Measurements from ENCODE around the gene PEPD. TPM values are rescaled to one million over a fixed set of nuclear protein-coding genes. Genes with fewer than 3 reads are reported as not detected.

PEPD gene
- total and polyA plus RNA-seq, 10 of the 15 experiments (the other 5 are each of a cell fraction or from before 2014, with no cell fraction given) = 1.4 to 52.0 (median 20.2) TPM

DNA sequence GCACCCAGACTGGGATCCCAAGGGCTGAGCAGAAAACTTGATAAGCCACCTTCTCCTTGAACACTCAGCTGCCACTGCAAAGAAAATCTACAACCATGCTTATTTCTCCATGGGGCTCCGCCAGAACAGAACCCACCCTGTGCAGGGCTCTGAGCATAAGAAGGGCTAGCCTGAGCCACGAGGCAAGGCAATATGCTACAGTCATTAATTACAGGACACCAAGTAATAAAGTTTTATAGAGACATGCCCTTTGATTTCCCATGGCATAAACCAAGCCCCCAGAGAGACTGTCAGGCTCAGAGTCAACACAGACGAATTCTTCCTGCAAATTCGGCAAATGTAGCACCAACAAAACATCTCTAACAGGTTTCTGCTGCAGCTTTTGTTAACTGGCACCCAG lies 5.7 kb downstream of the PEPD start:
- no peak for DNase-seq (ENCODE audit: low read depth, low spot score)
- FAIRE-seq = no peak
- Histone ChIP-seq H3K4me2 (ENCODE audit: control insufficient read depth, insufficient read depth) (no peak overlapping the region), H3K36me3 (ENCODE audit: control insufficient read depth in 2 of 2, insufficient read depth in 2 of 2, low read length in 1 of 2) (no peaks in the 10 kb centered on the region; a peak in 1 of 4 replicates), H2AFZ (ENCODE audit: control insufficient read depth, low read depth, low read length) (no peak overlapping the region), H3K27me3 (replicated peaks in 1 of 2; ENCODE audit: control insufficient read depth in 2 of 2, insufficient read depth in 2 of 2, low read length in 1 of 2) (no peaks in the 10 kb centered on the region), H3K4me1 (ENCODE audit: control insufficient read depth, insufficient read depth, low read length) (peaks cover 5% of the 10 kb centered on the region), H3K79me2 (ENCODE audit: control insufficient read depth, insufficient read depth, low read length) (no peaks in the 10 kb centered on the region), H3K4me3 (no peak overlapping the region), H3K9ac (ENCODE audit: control insufficient read depth, insufficient read depth, low read length) (no peak overlapping the region), H3K27ac (ENCODE audit: control insufficient read depth, insufficient read depth) (no peak overlapping the region), H3K9me3 (replicated peaks; ENCODE audit: control insufficient read depth, insufficient read depth, low read length) (no peaks in the 10 kb centered on the region), H4K20me1 (ENCODE audit: control insufficient read depth, insufficient read depth) (no peaks in the 10 kb centered on the region)
- ChIA-PET RAD21 (ENCODE audit: unreplicated experiment) (no interaction called here), SMC1A (ENCODE audit: uncharacterized antibody, unreplicated experiment) (no interaction called here), POLR2A (no interaction called here), CTCF (no interaction called here)
- in situ Hi-C loops (cut with MboI) = no loop called here
- TF ChIP-seq, protein P1, sequence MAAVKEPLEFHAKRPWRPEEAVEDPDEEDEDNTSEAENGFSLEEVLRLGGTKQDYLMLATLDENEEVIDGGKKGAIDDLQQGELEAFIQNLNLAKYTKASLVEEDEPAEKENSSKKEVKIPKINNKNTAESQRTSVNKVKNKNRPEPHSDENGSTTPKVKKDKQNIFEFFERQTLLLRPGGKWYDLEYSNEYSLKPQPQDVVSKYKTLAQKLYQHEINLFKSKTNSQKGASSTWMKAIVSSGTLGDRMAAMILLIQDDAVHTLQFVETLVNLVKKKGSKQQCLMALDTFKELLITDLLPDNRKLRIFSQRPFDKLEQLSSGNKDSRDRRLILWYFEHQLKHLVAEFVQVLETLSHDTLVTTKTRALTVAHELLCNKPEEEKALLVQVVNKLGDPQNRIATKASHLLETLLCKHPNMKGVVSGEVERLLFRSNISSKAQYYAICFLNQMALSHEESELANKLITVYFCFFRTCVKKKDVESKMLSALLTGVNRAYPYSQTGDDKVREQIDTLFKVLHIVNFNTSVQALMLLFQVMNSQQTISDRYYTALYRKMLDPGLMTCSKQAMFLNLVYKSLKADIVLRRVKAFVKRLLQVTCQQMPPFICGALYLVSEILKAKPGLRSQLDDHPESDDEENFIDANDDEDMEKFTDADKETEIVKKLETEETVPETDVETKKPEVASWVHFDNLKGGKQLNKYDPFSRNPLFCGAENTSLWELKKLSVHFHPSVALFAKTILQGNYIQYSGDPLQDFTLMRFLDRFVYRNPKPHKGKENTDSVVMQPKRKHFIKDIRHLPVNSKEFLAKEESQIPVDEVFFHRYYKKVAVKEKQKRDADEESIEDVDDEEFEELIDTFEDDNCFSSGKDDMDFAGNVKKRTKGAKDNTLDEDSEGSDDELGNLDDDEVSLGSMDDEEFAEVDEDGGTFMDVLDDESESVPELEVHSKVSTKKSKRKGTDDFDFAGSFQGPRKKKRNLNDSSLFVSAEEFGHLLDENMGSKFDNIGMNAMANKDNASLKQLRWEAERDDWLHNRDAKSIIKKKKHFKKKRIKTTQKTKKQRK (IDR thresholded peaks at IDR 0.05; ENCODE audit: low read depth, low read length) = no peak
- TF ChIP-seq, protein P2, sequence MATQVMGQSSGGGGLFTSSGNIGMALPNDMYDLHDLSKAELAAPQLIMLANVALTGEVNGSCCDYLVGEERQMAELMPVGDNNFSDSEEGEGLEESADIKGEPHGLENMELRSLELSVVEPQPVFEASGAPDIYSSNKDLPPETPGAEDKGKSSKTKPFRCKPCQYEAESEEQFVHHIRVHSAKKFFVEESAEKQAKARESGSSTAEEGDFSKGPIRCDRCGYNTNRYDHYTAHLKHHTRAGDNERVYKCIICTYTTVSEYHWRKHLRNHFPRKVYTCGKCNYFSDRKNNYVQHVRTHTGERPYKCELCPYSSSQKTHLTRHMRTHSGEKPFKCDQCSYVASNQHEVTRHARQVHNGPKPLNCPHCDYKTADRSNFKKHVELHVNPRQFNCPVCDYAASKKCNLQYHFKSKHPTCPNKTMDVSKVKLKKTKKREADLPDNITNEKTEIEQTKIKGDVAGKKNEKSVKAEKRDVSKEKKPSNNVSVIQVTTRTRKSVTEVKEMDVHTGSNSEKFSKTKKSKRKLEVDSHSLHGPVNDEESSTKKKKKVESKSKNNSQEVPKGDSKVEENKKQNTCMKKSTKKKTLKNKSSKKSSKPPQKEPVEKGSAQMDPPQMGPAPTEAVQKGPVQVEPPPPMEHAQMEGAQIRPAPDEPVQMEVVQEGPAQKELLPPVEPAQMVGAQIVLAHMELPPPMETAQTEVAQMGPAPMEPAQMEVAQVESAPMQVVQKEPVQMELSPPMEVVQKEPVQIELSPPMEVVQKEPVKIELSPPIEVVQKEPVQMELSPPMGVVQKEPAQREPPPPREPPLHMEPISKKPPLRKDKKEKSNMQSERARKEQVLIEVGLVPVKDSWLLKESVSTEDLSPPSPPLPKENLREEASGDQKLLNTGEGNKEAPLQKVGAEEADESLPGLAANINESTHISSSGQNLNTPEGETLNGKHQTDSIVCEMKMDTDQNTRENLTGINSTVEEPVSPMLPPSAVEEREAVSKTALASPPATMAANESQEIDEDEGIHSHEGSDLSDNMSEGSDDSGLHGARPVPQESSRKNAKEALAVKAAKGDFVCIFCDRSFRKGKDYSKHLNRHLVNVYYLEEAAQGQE (IDR thresholded peaks at IDR 0.05; ENCODE audit: low read depth, low read length) = no peak
- TF ChIP-seq, protein P3, sequence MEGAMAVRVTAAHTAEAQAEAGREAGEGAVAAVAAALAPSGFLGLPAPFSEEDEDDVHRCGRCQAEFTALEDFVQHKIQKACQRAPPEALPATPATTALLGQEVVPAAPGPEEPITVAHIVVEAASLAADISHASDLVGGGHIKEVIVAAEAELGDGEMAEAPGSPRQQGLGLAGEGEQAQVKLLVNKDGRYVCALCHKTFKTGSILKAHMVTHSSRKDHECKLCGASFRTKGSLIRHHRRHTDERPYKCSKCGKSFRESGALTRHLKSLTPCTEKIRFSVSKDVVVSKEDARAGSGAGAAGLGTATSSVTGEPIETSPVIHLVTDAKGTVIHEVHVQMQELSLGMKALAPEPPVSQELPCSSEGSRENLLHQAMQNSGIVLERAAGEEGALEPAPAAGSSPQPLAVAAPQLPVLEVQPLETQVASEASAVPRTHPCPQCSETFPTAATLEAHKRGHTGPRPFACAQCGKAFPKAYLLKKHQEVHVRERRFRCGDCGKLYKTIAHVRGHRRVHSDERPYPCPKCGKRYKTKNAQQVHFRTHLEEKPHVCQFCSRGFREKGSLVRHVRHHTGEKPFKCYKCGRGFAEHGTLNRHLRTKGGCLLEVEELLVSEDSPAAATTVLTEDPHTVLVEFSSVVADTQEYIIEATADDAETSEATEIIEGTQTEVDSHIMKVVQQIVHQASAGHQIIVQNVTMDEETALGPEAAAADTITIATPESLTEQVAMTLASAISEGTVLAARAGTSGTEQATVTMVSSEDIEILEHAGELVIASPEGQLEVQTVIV (IDR thresholded peaks at IDR 0.05; ENCODE audit: borderline replicate concordance, partially characterized antibody) = no peak
- no peak for ATAC-seq
- WGBS (ENCODE audit: insufficient coverage, insufficient replicate concordance, low lambda C conversion rate, missing lambda C conversion rate) = 22% methylated on average over 4 of the region's 4 CpGs
- BruUV-seq (replicated peaks) = no TSS peak
- intact Hi-C loops (cut with micrococcal nuclease; ENCODE audit: unreplicated experiment) = no loop called here
